HCT116 (cell line): ENCODE data around the gene RUNX1. TPM values are rescaled to one million over a fixed set of nuclear protein-coding genes. Genes with fewer than 3 reads are reported as not detected.

ENCODE experiments used
- ATAC-seq: fragments of 200-7000 bp; cut with Tn5 transposase; 2 replicates; pipeline ENCODE4 v1.9.1; 2020; ENCODE audit warnings: mild to moderate bottlenecking, moderate library complexity
- BruUV-seq: library from RNA; stranded (reverse); fragments of 400-500 nt; replicated peaks from 2 replicates; lab custom pipeline; 2021; lab: Mats Ljungman, UMichigan
- CTCF ChIA-PET: fragments of 300-600 bp; sonication (Branson Sonifier 250); formaldehyde crosslinking; loops from one replicate; lab custom pipeline; 2021; ENCODE audit warnings: antibody characterized with exemption; lab: Charles Lee
- POLR2A ChIA-PET: fragments of 300-600, 350-600 bp; sonication (Branson Sonifier 250); formaldehyde crosslinking; loops from one replicate; lab custom pipeline; 2021; ENCODE audit warnings: antibody characterized with exemption; lab: Charles Lee
- RAD21 ChIA-PET, 2 experiments: fragments of 300-600 bp; sonication (Branson Sonifier 250); formaldehyde crosslinking; loops; one replicate each; lab custom pipeline; 2023; ENCODE audit warnings: low total read pairs in 2 of 2; ENCODE audit not compliant: uncharacterized antibody in 2 of 2, unreplicated experiment in 2 of 2, low non-redundant PET in 1 of 2; lab: Charles Lee
- DNase-seq: peaks from one replicate; pipeline ENCODE4 v3.0.0-alpha.2; 2010; ENCODE audit warnings: low read depth, low spot score
- H2AFZ ChIP-seq: fragments of 200-600 bp; shearing (Covaris generic), sonication (generic); 2 replicates; pipeline ENCODE4 v1.6.1; 2017; ENCODE audit warnings: low read depth, mixed run types, mixed read lengths, antibody characterized with exemption, low read length; ENCODE audit not compliant: poor library complexity, severe bottlenecking
- H3K27ac ChIP-seq: 2 replicates; pipeline ENCODE4 v1.5.1; 2012; ENCODE audit warnings: low read depth, low read length
- H3K27me3 ChIP-seq: fragments of 200-600 bp; sonication (generic); 2 replicates; pipeline ENCODE4 v1.6.1; 2016; ENCODE audit warnings: mixed run types, low read length, mixed read lengths; ENCODE audit not compliant: insufficient read depth
- H3K36me3 ChIP-seq, 2 experiments: fragments of 200-500 bp in 1 of 2; fragments of 200-600 bp in 1 of 2; sonication (Bioruptor generic) in 1 of 2; sonication (generic) in 1 of 2; 2 replicates each; pipeline versions ENCODE4 v1.5.1 to v1.6.1; 2014 to 2016; ENCODE audit warnings: low read length in 2 of 2, inconsistent platforms in 1 of 2, mixed read lengths in 1 of 2, mixed run types in 1 of 2; ENCODE audit not compliant: insufficient read depth in 2 of 2, control insufficient read depth in 1 of 2
- H3K4me1 ChIP-seq, 2 experiments: fragments of 200-600 bp in 1 of 2; sonication (generic) in 1 of 2; 2 replicates each; pipeline versions ENCODE4 v1.5.1 to v1.6.1; 2012 to 2017; ENCODE audit warnings: low read length in 2 of 2, inconsistent platforms in 1 of 2, mild to moderate bottlenecking in 1 of 2, mixed read lengths in 1 of 2, mixed run types in 1 of 2, moderate library complexity in 1 of 2; ENCODE audit not compliant: insufficient read depth in 2 of 2, control insufficient read depth in 1 of 2
- H3K4me2 ChIP-seq: fragments of 200-600 bp; sonication (generic); 2 replicates; pipeline ENCODE4 v1.6.1; 2017; ENCODE audit warnings: mixed run types, low read length, mixed read lengths
- H3K4me3 ChIP-seq, 2 experiments: fragments of 200-600 bp in 1 of 2; sonication (generic) in 1 of 2; replicated peaks in 1 of 2; 2 replicates each; pipeline ENCODE4 v1.5.1; 2011 to 2016; ENCODE audit warnings: low read length in 2 of 2, control low read depth in 1 of 2, low read depth in 1 of 2, mild to moderate bottlenecking in 1 of 2, mixed read lengths in 1 of 2, mixed run types in 1 of 2
- H3K79me2 ChIP-seq: fragments of 200-600 bp; sonication (generic); 2 replicates; pipeline ENCODE4 v1.6.1; 2017; ENCODE audit warnings: mild to moderate bottlenecking, mixed run types, low read length, moderate library complexity, mixed read lengths; ENCODE audit not compliant: insufficient read depth
- H3K9ac ChIP-seq: fragments of 200-600 bp; sonication (generic); 2 replicates; pipeline ENCODE4 v1.6.1; 2016; ENCODE audit warnings: low read length, mixed read lengths
- H3K9me2 ChIP-seq: fragments of 200-600 bp; sonication (generic), shearing (Covaris generic); 2 replicates; pipeline ENCODE4 v1.6.1; 2017; ENCODE audit warnings: mixed run types, mild to moderate bottlenecking, moderate library complexity; ENCODE audit not compliant: insufficient read depth
- H3K9me3 ChIP-seq, 2 experiments: fragments of 200-500 bp in 1 of 2; fragments of 200-600 bp in 1 of 2; sonication (Bioruptor generic) in 1 of 2; sonication (generic) in 1 of 2; 2 replicates each; pipeline ENCODE4 v1.6.1; 2014 to 2017; ENCODE audit warnings: low read length in 2 of 2, mixed read lengths in 2 of 2, inconsistent platforms in 1 of 2, low read depth in 1 of 2, mild to moderate bottlenecking in 1 of 2, mixed run types in 1 of 2, moderate library complexity in 1 of 2; ENCODE audit not compliant: control insufficient read depth in 1 of 2, insufficient read depth in 1 of 2
- H4K20me1 ChIP-seq: fragments of 200-600 bp; sonication (generic), shearing (Covaris generic); 2 replicates; pipeline ENCODE4 v1.6.1; 2017; ENCODE audit warnings: mixed run types, mild to moderate bottlenecking, moderate library complexity; ENCODE audit not compliant: insufficient read depth
- ATF3 ChIP-seq: IDR thresholded peaks from 2 replicates; pipeline ENCODE4 v1.6.1; 2012
- CTCF ChIP-seq, 3 experiments: fragments of 200-600 bp in 1 of 3; sonication (generic) in 1 of 3; IDR thresholded peaks in 2 of 3; conservative IDR thresholded peaks in 1 of 3; 2 replicates each; pipeline ENCODE4 v1.5.1; 2012 to 2017; ENCODE audit warnings: low read depth in 2 of 3, low read length in 2 of 3, antibody characterized with exemption in 1 of 3, borderline replicate concordance in 1 of 3, control low read depth in 1 of 3, mild to moderate bottlenecking in 1 of 3, mixed read lengths in 1 of 3, mixed run types in 1 of 3, moderate library complexity in 1 of 3; ENCODE audit not compliant: insufficient read depth in 1 of 3
- EGR1 ChIP-seq: IDR thresholded peaks from 2 replicates; pipeline ENCODE4 v1.6.1; 2012; ENCODE audit warnings: low read depth
- REST ChIP-seq: IDR thresholded peaks from 2 replicates; pipeline ENCODE4 v1.6.1; 2012; ENCODE audit warnings: low read depth
- SP1 ChIP-seq: IDR thresholded peaks from 2 replicates; pipeline ENCODE4 v1.6.1; 2012; ENCODE audit warnings: low read depth
- SRF ChIP-seq: IDR thresholded peaks from 2 replicates; pipeline ENCODE4 v1.6.1; 2012; ENCODE audit warnings: low read depth
- YY1 ChIP-seq: IDR thresholded peaks from 2 replicates; pipeline ENCODE4 v1.6.1; 2011; ENCODE audit warnings: low read length, low read depth, moderate library complexity, mild to moderate bottlenecking; ENCODE audit not compliant: insufficient replicate concordance; ENCODE audit errors: extremely low read depth
- ZBTB33 ChIP-seq: IDR thresholded peaks from 2 replicates; pipeline ENCODE4 v1.6.1; 2011; ENCODE audit warnings: mild to moderate bottlenecking, low read length, moderate library complexity; ENCODE audit not compliant: insufficient replicate concordance; ENCODE audit errors: extremely low read depth
- ZNF274 ChIP-seq: fragments of 200-500 bp; sonication (Bioruptor generic); IDR thresholded peaks from 2 replicates; pipeline ENCODE4 v1.6.1; 2014; ENCODE audit warnings: mild to moderate bottlenecking, low read depth, low read length, inconsistent platforms
- intact Hi-C: fragments of 100-400 bp; cut with micrococcal nuclease; formaldehyde crosslinking; loops from 2 replicates; pipeline ENCODE4 v1.10.0; 2022
- total RNA-seq: library from RNA; stranded (reverse); gene quantifications from one replicate; pipeline ENCODE4 v1.2.1, GENCODE V29; 2021; ENCODE audit not compliant: unreplicated experiment

Gene RUNX1
- total RNA-seq, 1 experiment from 2014 or later, result 33.5 TPM

GRCh38 chr21:35005560-35006224 lies 43.4 kb downstream of the RUNX1 start:
- RAD21 ChIA-PET, result no interaction called here

More at GRCh38 chr21:35005560-35006224, 43.4 kb downstream of the RUNX1 start:
- Histone ChIP-seq H3K9me2 (no peaks in the 10 kb centered on the region), H3K4me2 (no peak overlapping the region), H3K9me3 (no peaks in the 10 kb centered on the region), H3K79me2 (no peaks in the 10 kb centered on the region), H3K4me1 (no peaks in the 10 kb centered on the region), H3K27ac (no peak overlapping the region), H3K36me3 (no peaks in the 10 kb centered on the region), H2AFZ (no peak overlapping the region), H3K9ac (no peak overlapping the region), H3K27me3 (no peaks in the 10 kb centered on the region), H4K20me1 (no peaks in the 10 kb centered on the region), H3K4me3 (no peak overlapping the region)
- intact Hi-C loops, result no loop called here
- ATAC-seq, result no peak
- DNase-seq, result no peak
- no peak for TF ChIP-seq ZNF274
- TF ChIP-seq REST, result no peak
- TF ChIP-seq EGR1, result no peak
- no peak for TF ChIP-seq SRF
- TF ChIP-seq CTCF (IDR thresholded peaks at IDR 0.05 in 2 of 3, conservative IDR thresholded peaks at IDR 0.05 in 1 of 3; ENCODE audit: borderline replicate concordance in 1 of 3, insufficient read depth in 1 of 3, low read depth in 2 of 3, low read length in 2 of 3), result no peak
- no peak for TF ChIP-seq SP1
- no peak for TF ChIP-seq ZBTB33
- no peak for TF ChIP-seq YY1
- no peak for TF ChIP-seq ATF3
- ChIA-PET POLR2A (no interaction called here), CTCF (no interaction called here)
- BruUV-seq, result no TSS peak
